SK-N-SH (cell line): ENCODE results near the gene TMEM164. TPM values are rescaled to one million over a fixed set of nuclear protein-coding genes. Genes with fewer than 3 reads are reported as not detected.

Experiments used
- CTCF ChIA-PET: fragments of 300-600, 350-600 bp; formaldehyde crosslinking; extraction: SDS; loops from one replicate; lab custom pipeline; 2021; lab: Yijun Ruan, JAX
- POLR2A ChIA-PET: fragments of 350-600 bp; sonication (Branson Sonifier 250); formaldehyde crosslinking; extraction: SDS; loops from one replicate; lab custom pipeline; 2020; ENCODE audit warnings: antibody characterized with exemption, inconsistent platforms; lab: Yijun Ruan, JAX
- DNase-seq: peaks from one replicate; pipeline ENCODE4 v3.0.0; 2012
- H2AFZ ChIP-seq: fragments of 200-600 bp; sonication (generic); 2 replicates; pipeline ENCODE4 v1.8.1; 2016; ENCODE audit warnings: antibody characterized with exemption, mild to moderate bottlenecking, low read depth
- H3F3A ChIP-seq: fragments of 200-600 bp; sonication (generic); replicated peaks from 2 replicates; pipeline ENCODE3; 2016; ENCODE audit warnings: antibody characterized with exemption, mild to moderate bottlenecking; ENCODE audit not compliant: insufficient read depth
- H3K27ac ChIP-seq, 2 experiments: fragments of 200-500 bp in 1 of 2; fragments of 200-600 bp in 1 of 2; sonication (Bioruptor generic) in 1 of 2; sonication (generic), shearing (Covaris generic) in 1 of 2; 2 replicates each; pipeline versions ENCODE4 v1.5.1 to v1.6.1; 2014 to 2016; ENCODE audit warnings: low read depth in 2 of 2, inconsistent platforms in 1 of 2, low read length in 1 of 2, mild to moderate bottlenecking in 1 of 2, mixed read lengths in 1 of 2
- H3K27me3 ChIP-seq: fragments of 200-600 bp; sonication (generic), shearing (Covaris generic); 2 replicates; pipeline ENCODE4 v1.6.1; 2016; ENCODE audit warnings: mixed run types; ENCODE audit not compliant: insufficient read depth
- H3K36me3 ChIP-seq, 2 experiments: fragments of 200-500 bp in 1 of 2; fragments of 200-600 bp in 1 of 2; sonication (Bioruptor generic) in 1 of 2; sonication (generic) in 1 of 2; replicated peaks in 1 of 2; 2 replicates each; pipeline versions ENCODE3 to v1.5.1; 2014 to 2016; ENCODE audit warnings: low read length in 1 of 2, mild to moderate bottlenecking in 1 of 2; ENCODE audit not compliant: insufficient read depth in 2 of 2, control insufficient read depth in 1 of 2
- H3K4me1 ChIP-seq, 2 experiments: fragments of 200-500 bp in 1 of 2; fragments of 200-600 bp in 1 of 2; sonication (Bioruptor generic) in 1 of 2; sonication (generic), shearing (Covaris generic) in 1 of 2; 2 replicates each; pipeline versions ENCODE4 v1.5.1 to v1.6.1; 2014 to 2016; ENCODE audit warnings: low read depth in 1 of 2, low read length in 1 of 2, mixed run types in 1 of 2; ENCODE audit not compliant: insufficient read depth in 2 of 2, control insufficient read depth in 1 of 2
- H3K4me2 ChIP-seq: fragments of 200-600 bp; sonication (generic), shearing (Covaris generic); 2 replicates; pipeline ENCODE4 v1.6.1; 2017; ENCODE audit warnings: mixed run types
- H3K4me3 ChIP-seq, 2 experiments: fragments of 200-500 bp in 1 of 2; fragments of 200-600 bp in 1 of 2; sonication (Bioruptor generic) in 1 of 2; sonication (generic), shearing (Covaris generic) in 1 of 2; 2 replicates each; pipeline versions ENCODE4 v1.5.1 to v1.8.1; 2014 to 2016; ENCODE audit warnings: low read depth in 2 of 2, inconsistent platforms in 1 of 2, low read length in 1 of 2, mild to moderate bottlenecking in 1 of 2, mixed read lengths in 1 of 2, moderate library complexity in 1 of 2
- H3K79me2 ChIP-seq: fragments of 200-600 bp; sonication (generic); 2 replicates; pipeline ENCODE4 v1.8.1; 2017; ENCODE audit warnings: mild to moderate bottlenecking; ENCODE audit not compliant: insufficient read depth
- H3K9ac ChIP-seq: fragments of 200-600 bp; sonication (generic); 2 replicates; pipeline ENCODE4 v1.6.1; 2017; ENCODE audit warnings: mixed run types
- H3K9me2 ChIP-seq: fragments of 200-600 bp; sonication (generic); 2 replicates; pipeline ENCODE4 v1.6.1; 2017; ENCODE audit warnings: mixed run types
- H3K9me3 ChIP-seq: fragments of 200-600 bp; sonication (generic); 2 replicates; pipeline ENCODE4 v1.6.1; 2017; ENCODE audit warnings: mixed run types, mild to moderate bottlenecking, moderate library complexity
- H4K20me1 ChIP-seq: fragments of 200-600 bp; sonication (generic); 2 replicates; pipeline ENCODE4 v1.6.1; 2017; ENCODE audit warnings: mild to moderate bottlenecking, mixed run types; ENCODE audit not compliant: insufficient read depth
- CHD2 ChIP-seq: fragments of 150-350 bp; IDR thresholded peaks from 2 replicates; pipeline ENCODE4 v1.6.1; 2018; ENCODE audit warnings: low read length; ENCODE audit not compliant: partially characterized antibody
- EP300 ChIP-seq, 2 experiments: IDR thresholded peaks; 2 replicates each; pipeline versions ENCODE4 v1.4.0 to v1.6.1; 2012; ENCODE audit warnings: borderline replicate concordance in 1 of 2, low read depth in 1 of 2, low read length in 1 of 2
- EZH2phosphoT487 ChIP-seq: fragments of 200-600 bp; sonication (generic); IDR thresholded peaks from 2 replicates; pipeline ENCODE4 v1.6.1; 2017; ENCODE audit warnings: low read depth, mixed run types, mild to moderate bottlenecking, antibody characterized with exemption, moderate library complexity, borderline replicate concordance
- GATA2 ChIP-seq: sonication (generic); formaldehyde crosslinking; IDR thresholded peaks from 2 replicates; pipeline ENCODE4 v1.5.0; 2020; ENCODE audit warnings: mild to moderate bottlenecking, missing genetic modification reagents
- MXI1 ChIP-seq: IDR thresholded peaks from 2 replicates; pipeline ENCODE4 v1.6.1; 2012; ENCODE audit warnings: mild to moderate bottlenecking, low read depth, low read length, improper control_type of control experiment
- RFX5 ChIP-seq: IDR thresholded peaks from 2 replicates; pipeline ENCODE4 v1.6.1; 2012; ENCODE audit warnings: mild to moderate bottlenecking, improper control_type of control experiment, low read length
- RXRA ChIP-seq: IDR thresholded peaks from 2 replicates; pipeline ENCODE4 v1.4.0; 2012; ENCODE audit warnings: low read depth, mild to moderate bottlenecking, borderline replicate concordance
- TCF12 ChIP-seq: IDR thresholded peaks from 2 replicates; pipeline ENCODE4 v1.4.0; 2012
- TEAD4 ChIP-seq: IDR thresholded peaks from 2 replicates; pipeline ENCODE4 v1.4.0; 2012; ENCODE audit warnings: mild to moderate bottlenecking, borderline replicate concordance; ENCODE audit not compliant: insufficient read depth
- WGBS: methylation state at CpG from one replicate; pipeline ENCODE4 v1.1.6; 2017; ENCODE audit warnings: low lambda C conversion rate; 5-methylcytosine and 5-hydroxymethylcytosine counted together
- polyA plus RNA-seq, 3 experiments: library from polyadenylated mRNA; depleted of rRNA; stranded (reverse); fragments of >200 nt; gene quantifications; 2 replicates each; pipeline ENCODE4 v1.2.3, GENCODE V29; 2012
- TF ChIP-seq, protein P1 (sequence below): fragments of 150-350 bp; IDR thresholded peaks from 2 replicates; pipeline ENCODE4 v1.6.1; 2016; ENCODE audit warnings: mild to moderate bottlenecking, low read depth, low read length
- TF ChIP-seq, protein P2 (sequence below): IDR thresholded peaks from 2 replicates; pipeline ENCODE4 v1.4.0; 2012; ENCODE audit warnings: low read depth, borderline replicate concordance

The TMEM164 gene
- polyA plus RNA-seq, 1 of the 3 experiments (the other 2 are of a cell fraction), result 11.9 TPM

DNA sequence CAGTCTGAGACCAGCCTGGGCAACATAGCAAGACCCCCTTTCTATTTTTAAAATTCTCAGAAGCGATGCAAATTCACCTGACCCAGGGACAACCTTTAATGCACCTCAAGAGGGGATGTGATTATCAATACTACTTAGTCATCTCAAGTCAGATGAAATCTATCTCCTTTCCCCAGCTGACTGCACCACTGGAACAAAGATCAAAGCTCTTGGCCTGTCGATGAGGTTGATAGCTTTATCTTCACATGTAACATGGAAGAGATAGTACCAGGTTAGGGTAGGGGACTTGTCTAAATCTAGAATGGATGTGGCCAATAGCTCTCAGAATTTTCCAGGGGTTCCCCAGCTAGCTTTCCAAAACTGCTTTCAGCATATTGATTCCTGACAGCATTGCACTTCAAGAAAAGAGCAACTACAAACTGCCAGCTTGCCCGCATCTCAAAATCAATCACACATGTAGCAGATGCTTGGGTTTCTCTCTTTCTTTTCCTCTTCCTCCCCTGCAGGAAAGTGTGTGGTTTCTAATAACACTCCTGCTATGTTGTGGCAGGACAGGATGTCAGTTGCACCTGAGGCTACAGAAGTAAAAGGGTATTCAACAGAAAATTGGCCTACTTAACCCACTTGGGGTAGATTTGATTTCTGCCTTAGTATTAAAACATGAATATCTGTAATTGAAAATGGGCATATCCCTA, 12.2 kb upstream of the TMEM164 start:
- H2AFZ ChIP-seq, result no peak overlapping the region
- H3K9ac ChIP-seq, result no peak overlapping the region
- no peaks in the 10 kb centered on the region for H3K36me3 ChIP-seq
- no peaks in the 10 kb centered on the region for H3F3A ChIP-seq
- H3K4me2 ChIP-seq, result no peak overlapping the region
- ChIA-PET POLR2A (no interaction called here), CTCF (interaction anchor here (0.6 kb wide), 1 partner anchor 267 kb away, joined by 3 read pairs; no protein-coding TSS in a partner anchor)
- H4K20me1 ChIP-seq, result no peaks in the 10 kb centered on the region
- H3K9me2 ChIP-seq, result no peaks in the 10 kb centered on the region
- no peaks in the 10 kb centered on the region for H3K9me3 ChIP-seq
- H3K4me1 ChIP-seq, result no peaks in the 10 kb centered on the region
- peaks cover 4% of the 10 kb centered on the region; the same call in 1 of the 2 replicates for H3K27me3 ChIP-seq
- H3K4me3 ChIP-seq, result no peak overlapping the region
- no peak for TF ChIP-seq EP300 (IDR thresholded peaks at IDR 0.05; ENCODE audit: borderline replicate concordance in 1 of 2, low read depth in 1 of 2, low read length in 1 of 2)
- TF ChIP-seq, protein P1, sequence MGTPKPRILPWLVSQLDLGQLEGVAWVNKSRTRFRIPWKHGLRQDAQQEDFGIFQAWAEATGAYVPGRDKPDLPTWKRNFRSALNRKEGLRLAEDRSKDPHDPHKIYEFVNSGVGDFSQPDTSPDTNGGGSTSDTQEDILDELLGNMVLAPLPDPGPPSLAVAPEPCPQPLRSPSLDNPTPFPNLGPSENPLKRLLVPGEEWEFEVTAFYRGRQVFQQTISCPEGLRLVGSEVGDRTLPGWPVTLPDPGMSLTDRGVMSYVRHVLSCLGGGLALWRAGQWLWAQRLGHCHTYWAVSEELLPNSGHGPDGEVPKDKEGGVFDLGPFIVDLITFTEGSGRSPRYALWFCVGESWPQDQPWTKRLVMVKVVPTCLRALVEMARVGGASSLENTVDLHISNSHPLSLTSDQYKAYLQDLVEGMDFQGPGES, result no peak
- TF ChIP-seq, protein P2, sequence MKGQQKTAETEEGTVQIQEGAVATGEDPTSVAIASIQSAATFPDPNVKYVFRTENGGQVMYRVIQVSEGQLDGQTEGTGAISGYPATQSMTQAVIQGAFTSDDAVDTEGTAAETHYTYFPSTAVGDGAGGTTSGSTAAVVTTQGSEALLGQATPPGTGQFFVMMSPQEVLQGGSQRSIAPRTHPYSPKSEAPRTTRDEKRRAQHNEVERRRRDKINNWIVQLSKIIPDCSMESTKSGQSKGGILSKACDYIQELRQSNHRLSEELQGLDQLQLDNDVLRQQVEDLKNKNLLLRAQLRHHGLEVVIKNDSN, result no peak
- no peak for TF ChIP-seq EZH2phosphoT487
- TF ChIP-seq RFX5, result no peak
- TF ChIP-seq TEAD4, result no peak
- TF ChIP-seq MXI1, result no peak
- WGBS, result 35% methylated on average over 3 of the region's 3 CpGs
- DNase-seq, result no peak
- no peak overlapping the region for H3K27ac ChIP-seq
- no peaks in the 10 kb centered on the region for H3K79me2 ChIP-seq

DNA sequence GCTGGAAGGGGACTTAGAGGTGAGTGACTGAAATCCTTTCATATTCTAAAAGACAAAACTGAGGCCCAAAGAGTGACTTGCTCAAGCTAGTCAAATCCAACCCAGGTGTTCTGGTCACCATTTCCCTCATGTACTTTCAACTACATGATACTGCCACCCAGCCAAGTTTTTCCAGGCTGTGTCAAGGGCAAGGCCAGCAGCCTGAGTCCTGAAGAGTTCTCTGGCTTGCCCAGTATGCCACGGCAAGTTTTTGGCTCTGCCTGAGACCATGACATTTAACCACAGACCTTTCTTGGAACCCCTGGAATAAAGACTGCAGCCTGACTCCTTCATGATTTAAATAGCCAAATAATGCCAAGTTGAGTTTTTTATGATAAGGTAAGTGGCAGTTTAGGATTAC, 10.7 kb upstream of the TMEM164 start:
- WGBS, result 50% methylated on average over 1 of the region's 1 CpG
- Histone ChIP-seq H3K36me3 (no peaks in the 10 kb centered on the region), H3F3A (no peaks in the 10 kb centered on the region), H3K79me2 (no peaks in the 10 kb centered on the region), H3K9ac (no peak overlapping the region), H3K9me2 (no peaks in the 10 kb centered on the region), H2AFZ (no peak overlapping the region), H3K4me1 (no peaks in the 10 kb centered on the region), H3K27ac (no peak overlapping the region), H3K4me3 (no peak overlapping the region), H4K20me1 (no peaks in the 10 kb centered on the region), H3K27me3 (peaks cover 4% of the 10 kb centered on the region; the same call in 1 of the 2 replicates), H3K9me3 (no peaks in the 10 kb centered on the region), H3K4me2 (no peak overlapping the region)
- ChIA-PET POLR2A (no interaction called here), CTCF (no interaction called here)
- DNase-seq, result no peak
- TF ChIP-seq CHD2 (no peak), RXRA (no peak), TCF12 (no peak), EP300 (IDR thresholded peaks at IDR 0.05; ENCODE audit: borderline replicate concordance in 1 of 2, low read depth in 1 of 2, low read length in 1 of 2) (no peak), GATA2 (CRISPR knock-in tag) (no peak)
